Adipocyte (in vitro differentiated cells): ENCODE results near the gene CD300LF.

ENCODE experiments used
- DNase-seq: peaks from one replicate; pipeline ENCODE4 v3.0.0-alpha.2; 2015; ENCODE audit warnings: low read depth
- H3K27me3 ChIP-seq: replicated peaks from 2 replicates; pipeline ENCODE4 v1.7.0; 2013; ENCODE audit warnings: mild to moderate bottlenecking, low read length, moderate library complexity; ENCODE audit not compliant: control insufficient read depth, insufficient read depth
- H3K36me3 ChIP-seq: 2 replicates; pipeline ENCODE4 v1.7.0; 2013; ENCODE audit warnings: low read length, mild to moderate bottlenecking, moderate library complexity; ENCODE audit not compliant: control insufficient read depth, insufficient read depth, severe bottlenecking
- H3K4me1 ChIP-seq: 2 replicates; pipeline ENCODE4 v1.7.0; 2013; ENCODE audit warnings: mild to moderate bottlenecking, low read length, moderate library complexity; ENCODE audit not compliant: control insufficient read depth, insufficient read depth
- H3K4me3 ChIP-seq: 2 replicates; pipeline ENCODE4 v1.7.0; 2013; ENCODE audit warnings: mild to moderate bottlenecking, low read length, moderate library complexity
- H3K9ac ChIP-seq: 2 replicates; pipeline ENCODE4 v1.7.0; 2013; ENCODE audit warnings: mild to moderate bottlenecking, low read length, moderate library complexity
- H3K9me3 ChIP-seq: 2 replicates; pipeline ENCODE4 v1.7.0; 2013; ENCODE audit warnings: mild to moderate bottlenecking, low read length, moderate library complexity; ENCODE audit not compliant: control insufficient read depth

CD300LF gene

GRCh38 chr17:74699236-74699635 lies 13.5 kb downstream of the CD300LF start:
- Histone ChIP-seq H3K9me3 (no peaks in the 10 kb centered on the region), H3K27me3 (peaks cover 55% of the 10 kb centered on the region), H3K4me1 (no peaks in the 10 kb centered on the region), H3K9ac (no peak overlapping the region), H3K36me3 (no peaks in the 10 kb centered on the region), H3K4me3 (no peak overlapping the region)
- DNase-seq: no peak

DNA sequence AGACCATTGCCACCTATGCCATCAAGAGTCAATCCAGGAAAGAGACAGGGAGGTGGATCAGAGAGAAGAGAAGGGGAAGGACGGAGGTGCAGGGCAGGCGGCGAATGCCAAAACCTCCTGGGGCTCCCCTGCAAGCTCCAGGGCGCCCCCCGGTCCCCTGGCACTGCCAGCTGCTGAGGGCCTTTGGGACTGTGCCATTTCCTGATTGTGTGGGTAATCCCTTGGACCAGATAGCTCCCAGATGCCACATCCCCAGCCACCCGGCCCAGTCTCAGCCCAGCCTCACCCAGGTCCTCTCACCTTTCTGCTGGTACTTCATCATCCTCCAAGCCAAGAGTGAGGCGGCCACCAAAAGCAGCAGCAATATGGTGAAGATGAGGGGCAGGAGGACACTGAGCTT lies 14.7 kb downstream of the CD300LF start:
- peaks cover 2% of the 10 kb centered on the region for H3K9me3 ChIP-seq
- no peak for DNase-seq
- H3K4me3 ChIP-seq: no peak overlapping the region
- peaks cover 67% of the 10 kb centered on the region for H3K27me3 ChIP-seq
- no peaks in the 10 kb centered on the region for H3K36me3 ChIP-seq
- no peak overlapping the region for H3K9ac ChIP-seq
- H3K4me1 ChIP-seq: no peaks in the 10 kb centered on the region

DNA sequence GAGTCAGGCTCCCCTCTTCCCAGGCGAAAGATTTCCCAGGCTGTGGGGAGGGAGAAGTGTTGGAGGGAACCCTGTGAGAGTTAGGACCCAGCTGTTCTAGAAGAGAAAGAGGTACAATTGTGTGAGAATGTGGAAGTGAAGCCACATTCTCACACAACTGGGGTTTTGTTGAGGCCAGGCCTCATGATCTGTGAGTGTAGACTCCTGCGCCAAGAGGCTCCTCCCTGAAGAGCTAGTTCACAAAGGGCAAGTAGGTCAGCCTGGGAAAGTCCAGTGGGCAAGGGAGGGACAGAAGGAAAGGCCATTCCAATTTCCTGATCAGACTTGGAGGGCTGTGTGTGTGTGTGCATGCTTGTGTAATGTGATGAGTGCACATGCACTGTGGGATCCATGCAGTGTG lies 15.2 kb downstream of the CD300LF start:
- H3K4me1 ChIP-seq: no peaks in the 10 kb centered on the region
- H3K36me3 ChIP-seq: no peaks in the 10 kb centered on the region
- H3K9me3 ChIP-seq: peaks cover 2% of the 10 kb centered on the region
- no peak overlapping the region for H3K9ac ChIP-seq
- peaks cover 67% of the 10 kb centered on the region for H3K27me3 ChIP-seq
- H3K4me3 ChIP-seq: no peak overlapping the region
- DNase-seq: no peak

DNA sequence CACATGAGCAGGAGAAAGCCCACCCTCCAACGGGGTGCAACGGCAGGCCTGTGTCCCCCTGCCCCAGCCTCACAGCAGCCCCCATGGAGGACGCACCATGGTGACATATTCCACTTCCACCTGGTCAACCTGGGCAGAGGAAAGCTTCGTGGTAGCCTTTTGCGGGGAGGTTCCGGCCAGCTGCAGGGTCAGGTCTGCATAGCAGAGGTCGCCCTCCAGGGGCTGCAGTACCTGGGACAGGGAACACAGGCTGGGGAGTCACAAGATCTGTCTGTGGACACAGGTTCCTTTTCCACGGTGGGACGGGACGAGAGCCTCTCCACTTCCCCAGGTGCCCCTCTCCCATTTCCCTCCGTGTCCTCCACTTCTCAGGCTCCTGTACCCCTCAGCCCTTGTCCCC lies 17.1 kb downstream of the CD300LF start:
- Histone ChIP-seq H3K36me3 (no peaks in the 10 kb centered on the region), H3K9ac (no peak overlapping the region), H3K4me1 (no peaks in the 10 kb centered on the region), H3K4me3 (no peak overlapping the region), H3K9me3 (peaks cover 2% of the 10 kb centered on the region), H3K27me3 (peaks cover 63% of the 10 kb centered on the region)
- DNase-seq: no peak

DNA sequence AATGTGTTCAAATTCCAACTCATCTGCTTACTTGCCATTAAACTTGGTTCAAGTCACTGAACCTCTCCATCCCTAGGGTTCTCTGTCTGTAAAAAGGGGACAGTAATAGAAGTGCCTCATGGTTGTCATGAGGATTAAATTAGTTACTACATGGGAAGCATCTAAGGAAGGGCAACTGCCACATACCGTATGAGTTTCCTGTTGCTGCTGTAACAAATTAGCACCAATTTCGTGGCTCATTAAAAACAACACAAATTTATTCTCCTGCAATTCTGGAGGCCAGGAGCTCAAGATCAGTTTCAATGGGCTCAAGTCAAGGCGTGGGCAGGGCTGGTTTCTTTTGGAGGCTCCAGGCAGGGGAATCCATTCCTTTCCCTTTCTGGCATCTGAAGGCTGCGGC lies 18.6 kb downstream of the CD300LF start:
- DNase-seq: no peak
- Histone ChIP-seq H3K9me3 (peaks cover 2% of the 10 kb centered on the region), H3K36me3 (no peaks in the 10 kb centered on the region), H3K9ac (no peak overlapping the region), H3K27me3 (peaks cover 71% of the 10 kb centered on the region), H3K4me1 (no peaks in the 10 kb centered on the region), H3K4me3 (no peak overlapping the region)

GRCh38 chr17:74691151-74691550 lies 21.6 kb downstream of the CD300LF start:
- Histone ChIP-seq H3K9me3 (peaks cover 2% of the 10 kb centered on the region), H3K36me3 (no peaks in the 10 kb centered on the region), H3K27me3 (peaks cover 56% of the 10 kb centered on the region), H3K9ac (no peak overlapping the region), H3K4me3 (no peak overlapping the region), H3K4me1 (no peaks in the 10 kb centered on the region)
- no peak for DNase-seq

DNA sequence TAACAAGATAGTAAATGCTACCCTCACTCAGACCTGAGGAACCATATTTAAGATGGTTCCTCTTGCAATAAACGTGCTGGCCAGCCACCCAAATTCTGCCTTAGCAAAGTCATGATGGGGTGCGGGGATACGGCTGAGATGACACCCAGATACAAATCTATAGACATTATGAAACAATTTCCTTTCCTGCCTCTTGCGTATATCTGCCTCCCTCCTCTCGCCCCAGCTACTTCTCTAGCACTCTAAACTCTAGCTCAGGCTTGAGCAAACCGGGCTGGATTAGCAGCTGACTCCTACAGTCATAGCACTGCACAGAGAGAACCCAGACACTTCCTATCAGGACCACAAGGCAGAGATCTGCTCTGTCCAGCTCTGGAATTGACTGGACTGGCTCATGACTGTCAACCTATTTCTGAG lies 22.3 kb downstream of the CD300LF start:
- no peak for DNase-seq
- H3K9me3 ChIP-seq: peaks cover 2% of the 10 kb centered on the region
- H3K4me1 ChIP-seq: no peaks in the 10 kb centered on the region
- peaks cover 55% of the 10 kb centered on the region for H3K27me3 ChIP-seq
- no peak overlapping the region for H3K4me3 ChIP-seq
- H3K9ac ChIP-seq: no peak overlapping the region
- no peaks in the 10 kb centered on the region for H3K36me3 ChIP-seq

- no peaks in the 10 kb centered on the region for H3K36me3 ChIP-seq
- H3K4me1 ChIP-seq: no peaks in the 10 kb centered on the region
- H3K9me3 ChIP-seq: no peaks in the 10 kb centered on the region
- DNase-seq: no peak
- H3K9ac ChIP-seq: no peak overlapping the region
- peaks cover 32% of the 10 kb centered on the region for H3K27me3 ChIP-seq
- H3K4me3 ChIP-seq: no peak overlapping the region
These were observed 24.8 kb downstream of the CD300LF start for GRCh38 chr17:74687886-74688285.

- Histone ChIP-seq H3K9me3 (no peaks in the 10 kb centered on the region), H3K36me3 (no peaks in the 10 kb centered on the region)
- DNase-seq: no peak
These were observed 26.0 kb downstream of the CD300LF start for GRCh38 chr17:74686761-74687160.

DNA sequence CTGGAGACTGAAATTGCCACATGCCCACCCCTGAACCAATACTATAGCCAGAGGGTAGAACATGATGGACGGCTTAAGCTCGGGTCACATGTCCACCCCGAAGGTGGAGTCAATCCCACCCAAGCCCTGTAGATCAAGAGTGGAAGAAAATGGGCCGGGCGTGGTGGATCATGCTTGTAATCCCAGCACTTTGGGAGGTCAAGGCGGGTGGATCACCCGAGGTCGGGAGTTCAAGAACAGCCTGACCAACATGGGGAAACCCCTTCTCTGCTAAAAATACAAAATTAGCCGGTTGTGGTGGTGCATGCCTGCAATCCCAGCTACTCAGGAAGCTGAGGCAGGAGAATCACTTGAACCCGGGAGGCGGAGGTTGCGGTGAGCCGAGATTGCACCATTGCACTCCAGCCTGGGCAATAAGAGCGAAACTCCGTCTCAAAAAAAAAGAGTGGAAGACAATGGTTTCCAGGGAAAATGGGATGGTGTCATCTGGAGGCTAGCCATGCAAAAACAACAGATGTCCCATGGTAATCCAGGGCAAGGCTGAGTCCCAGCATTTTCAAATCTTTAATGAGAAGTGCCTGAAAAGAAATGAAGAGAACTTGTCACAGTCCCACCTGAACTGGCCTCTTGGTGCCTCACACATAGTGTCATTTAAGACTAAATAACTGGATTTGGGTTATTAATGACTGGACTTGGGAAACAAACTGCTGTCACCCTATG lies 30.1 kb downstream of the CD300LF start:
- Histone ChIP-seq H3K4me3 (no peak overlapping the region), H3K36me3 (no peaks in the 10 kb centered on the region), H3K9me3 (no peaks in the 10 kb centered on the region), H3K27me3 (peaks cover 27% of the 10 kb centered on the region), H3K4me1 (no peaks in the 10 kb centered on the region), H3K9ac (no peak overlapping the region)
- DNase-seq: no peak

More at GRCh38 chr17:74686761-74687160, 26.0 kb downstream of the CD300LF start:
- Histone ChIP-seq H3K27me3 (peaks cover 35% of the 10 kb centered on the region), H3K4me3 (no peak overlapping the region), H3K4me1 (no peaks in the 10 kb centered on the region), H3K9ac (no peak overlapping the region)

GRCh38 chr17:74682028-74682427 lies 30.7 kb downstream of the CD300LF start:
- no peaks in the 10 kb centered on the region for H3K4me1 ChIP-seq
- no peak overlapping the region for H3K4me3 ChIP-seq
- no peaks in the 10 kb centered on the region for H3K36me3 ChIP-seq
- H3K9me3 ChIP-seq: no peaks in the 10 kb centered on the region
- no peak for DNase-seq
- H3K9ac ChIP-seq: no peak overlapping the region
- H3K27me3 ChIP-seq: peaks cover 27% of the 10 kb centered on the region

- H3K27me3 ChIP-seq: peaks cover 34% of the 10 kb centered on the region
- H3K4me3 ChIP-seq: no peak overlapping the region
- no peaks in the 10 kb centered on the region for H3K4me1 ChIP-seq
- H3K9ac ChIP-seq: no peak overlapping the region
- no peaks in the 10 kb centered on the region for H3K9me3 ChIP-seq
- no peaks in the 10 kb centered on the region for H3K36me3 ChIP-seq
- no peak for DNase-seq
These were observed 31.8 kb downstream of the CD300LF start for GRCh38 chr17:74680941-74681340.
